ENCODE measurements around the gene OLA1.

OLA1 gene

DNA sequence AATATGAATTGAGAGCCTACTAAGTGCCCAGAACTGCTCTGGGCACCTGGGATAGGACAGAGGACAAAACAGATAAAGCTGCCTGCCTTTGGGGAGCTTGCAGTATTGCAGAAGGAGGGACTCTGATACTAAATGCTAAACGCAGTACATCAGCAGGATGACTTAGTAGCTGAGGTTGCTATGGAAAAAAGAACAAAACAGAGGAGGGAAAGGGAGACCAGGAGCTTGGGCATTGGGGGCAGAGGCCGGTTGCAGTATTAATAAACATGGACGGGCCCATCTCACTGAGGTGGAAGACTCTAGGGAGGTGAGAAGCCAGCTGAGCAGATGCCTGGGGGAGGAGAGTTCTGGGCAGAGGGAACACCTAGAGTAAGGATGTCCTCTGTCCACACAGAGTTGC, 217.1 kb downstream of the OLA1 start:
- no peak for DNase-seq

DNA sequence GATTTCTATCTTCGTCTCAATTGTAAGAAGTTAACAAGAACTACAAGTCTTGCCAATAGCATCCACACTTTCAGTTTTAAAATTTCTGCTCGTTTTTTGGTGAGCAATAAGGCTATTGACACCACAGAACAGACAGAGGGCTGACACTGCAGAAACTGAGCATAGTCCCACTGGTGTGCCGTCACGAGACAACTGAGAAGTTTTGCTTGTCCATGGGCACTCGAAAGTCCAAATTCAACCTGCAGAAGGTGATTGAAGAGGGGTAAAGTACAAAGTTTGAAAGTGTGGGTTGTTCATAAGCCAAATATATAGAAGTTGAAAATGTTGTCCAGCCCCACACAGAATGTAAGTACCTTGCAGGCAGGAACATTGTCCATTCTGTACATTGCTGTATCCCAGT, 219.4 kb downstream of the OLA1 start:
- DNase-seq = no peak

DNA sequence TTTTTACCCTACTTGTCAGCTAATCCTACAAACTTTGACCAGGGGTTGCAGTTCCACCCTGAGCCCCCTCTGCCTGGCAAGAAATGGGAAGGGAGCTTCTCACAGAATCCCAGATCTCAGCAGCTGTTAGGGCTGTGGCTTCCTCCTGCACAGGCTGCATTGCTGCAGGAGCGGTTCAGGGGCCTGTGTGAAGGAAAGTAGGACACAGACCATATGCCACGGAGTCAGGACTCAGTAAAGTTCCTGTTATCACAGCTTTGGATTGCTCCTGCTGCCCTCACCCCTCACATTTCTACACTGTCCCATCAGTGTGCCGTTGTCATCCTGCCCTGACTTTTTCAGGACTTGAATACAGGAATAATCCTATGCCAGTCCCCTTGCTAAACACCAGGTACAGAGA, 220.4 kb downstream of the OLA1 start:
- peak in 1 of 14 donors; percentile 24 for DNase-seq

DNA sequence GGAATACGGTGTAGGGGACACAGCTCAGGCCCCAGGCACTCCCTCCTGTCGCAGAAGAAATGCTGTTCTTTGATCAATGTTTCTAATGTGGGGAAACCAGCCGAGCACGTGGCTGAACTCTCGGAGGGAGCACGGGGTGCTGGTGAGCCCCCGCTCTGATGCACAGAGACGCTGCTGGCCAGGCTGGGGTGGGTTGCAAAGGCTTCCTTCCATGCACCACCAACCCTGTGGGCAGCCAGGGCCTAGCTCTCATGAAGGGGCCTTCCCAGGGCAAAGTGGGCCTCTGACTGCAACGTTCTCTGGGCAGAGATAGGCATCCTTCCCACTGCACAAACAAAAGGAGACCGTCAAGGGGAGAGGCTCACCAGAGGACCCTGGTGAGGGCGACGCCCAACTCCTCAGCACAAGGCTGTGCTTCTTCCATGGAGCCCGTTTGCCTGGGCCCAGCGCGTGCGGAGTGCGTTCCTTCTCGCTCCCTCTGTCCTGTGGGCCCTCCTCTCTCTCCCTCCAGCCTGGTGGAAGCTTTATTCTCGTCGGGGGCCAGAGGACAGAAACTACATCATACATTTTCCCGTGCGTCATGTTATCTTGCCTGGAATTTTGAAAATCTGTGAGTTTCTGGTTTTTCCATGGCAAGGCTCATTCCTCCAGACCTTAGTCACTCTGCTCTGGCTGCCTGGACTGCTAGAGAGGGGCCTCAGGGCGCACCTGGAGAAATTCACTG, 222.0 kb downstream of the OLA1 start:
- no peak for DNase-seq

DNA sequence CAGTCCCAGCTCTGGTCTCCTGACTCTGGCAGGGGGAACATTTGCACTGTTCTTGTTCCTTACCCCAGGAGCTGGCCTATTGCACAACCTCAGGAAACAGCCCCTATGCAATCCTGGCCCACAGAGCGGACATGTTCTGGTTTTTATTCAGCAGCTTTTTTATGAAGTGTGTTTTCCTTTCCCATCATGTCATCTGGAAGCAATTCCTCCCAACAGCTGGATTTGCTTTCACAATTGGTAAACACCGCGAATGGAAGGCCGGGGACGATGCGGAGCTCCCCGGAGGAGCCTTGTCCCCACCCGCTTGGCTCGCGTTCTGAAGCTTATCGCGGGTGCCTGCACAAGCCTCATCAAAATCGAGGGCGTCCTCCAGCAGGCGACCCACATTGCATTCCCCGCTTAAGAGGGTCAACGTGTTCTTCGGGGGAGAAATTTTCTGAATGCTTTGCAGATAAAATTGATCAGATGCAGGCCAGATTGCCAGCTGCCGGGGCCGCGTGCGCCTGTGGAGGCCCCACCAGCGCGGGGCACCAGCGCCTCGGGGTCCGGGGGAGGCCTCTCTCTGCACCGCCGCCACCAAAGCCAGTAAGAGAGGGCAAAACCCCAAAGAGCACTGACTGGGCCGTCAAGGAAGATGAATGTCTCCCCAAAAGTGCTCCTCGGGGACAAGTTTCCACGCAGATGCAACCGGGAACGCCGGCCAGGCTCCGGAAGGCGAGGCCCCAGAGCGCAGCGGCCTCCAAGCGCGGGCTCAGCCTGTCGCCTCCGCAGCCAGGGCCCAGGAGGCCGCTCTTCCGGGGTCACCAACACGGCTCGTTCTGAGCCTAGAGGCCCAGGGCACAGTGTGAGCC, 222.8 kb downstream of the OLA1 start:
- DNase-seq = peak in 3 of 14 donors; percentile 14 to 38 (median 27)

DNA sequence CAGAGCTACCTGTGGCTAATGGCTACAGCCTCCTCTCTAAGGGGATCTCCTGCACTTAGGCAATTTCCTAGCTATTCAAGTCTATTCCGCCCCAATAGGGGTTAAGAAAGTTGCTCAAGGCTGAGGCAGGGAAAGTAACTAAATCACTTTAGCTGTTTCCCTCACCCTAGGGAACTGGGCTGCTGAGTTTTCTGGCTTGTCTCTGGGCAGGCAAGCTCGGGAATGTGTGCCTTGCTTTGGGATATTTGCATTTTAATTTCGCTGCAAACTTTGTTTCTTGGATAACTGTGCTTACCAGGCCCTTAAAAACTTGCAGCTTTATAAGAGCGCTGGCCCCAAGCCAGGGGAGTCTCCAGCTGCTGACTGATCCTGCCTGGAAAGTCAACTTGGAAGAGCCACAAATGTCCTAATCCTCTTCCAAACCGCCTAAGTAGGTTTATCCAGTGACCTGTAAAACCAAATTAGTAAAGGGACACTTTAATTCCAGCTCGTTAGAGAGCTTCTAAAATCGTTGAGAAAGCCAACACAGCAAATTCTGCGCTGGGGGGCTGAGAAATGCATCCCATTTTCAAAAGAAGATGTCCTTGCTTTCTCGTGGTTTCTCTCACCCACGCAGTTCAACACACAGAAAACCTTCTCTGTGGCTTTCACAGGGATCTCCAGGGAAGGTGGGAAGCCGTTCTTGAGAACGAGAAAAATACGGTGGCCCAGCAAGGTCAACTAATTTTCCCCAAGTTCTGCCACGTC, 223.6 kb downstream of the OLA1 start:
- DNase-seq = peak in 6 of 14 donors; percentile 16 to 63 (median 26)

DNA sequence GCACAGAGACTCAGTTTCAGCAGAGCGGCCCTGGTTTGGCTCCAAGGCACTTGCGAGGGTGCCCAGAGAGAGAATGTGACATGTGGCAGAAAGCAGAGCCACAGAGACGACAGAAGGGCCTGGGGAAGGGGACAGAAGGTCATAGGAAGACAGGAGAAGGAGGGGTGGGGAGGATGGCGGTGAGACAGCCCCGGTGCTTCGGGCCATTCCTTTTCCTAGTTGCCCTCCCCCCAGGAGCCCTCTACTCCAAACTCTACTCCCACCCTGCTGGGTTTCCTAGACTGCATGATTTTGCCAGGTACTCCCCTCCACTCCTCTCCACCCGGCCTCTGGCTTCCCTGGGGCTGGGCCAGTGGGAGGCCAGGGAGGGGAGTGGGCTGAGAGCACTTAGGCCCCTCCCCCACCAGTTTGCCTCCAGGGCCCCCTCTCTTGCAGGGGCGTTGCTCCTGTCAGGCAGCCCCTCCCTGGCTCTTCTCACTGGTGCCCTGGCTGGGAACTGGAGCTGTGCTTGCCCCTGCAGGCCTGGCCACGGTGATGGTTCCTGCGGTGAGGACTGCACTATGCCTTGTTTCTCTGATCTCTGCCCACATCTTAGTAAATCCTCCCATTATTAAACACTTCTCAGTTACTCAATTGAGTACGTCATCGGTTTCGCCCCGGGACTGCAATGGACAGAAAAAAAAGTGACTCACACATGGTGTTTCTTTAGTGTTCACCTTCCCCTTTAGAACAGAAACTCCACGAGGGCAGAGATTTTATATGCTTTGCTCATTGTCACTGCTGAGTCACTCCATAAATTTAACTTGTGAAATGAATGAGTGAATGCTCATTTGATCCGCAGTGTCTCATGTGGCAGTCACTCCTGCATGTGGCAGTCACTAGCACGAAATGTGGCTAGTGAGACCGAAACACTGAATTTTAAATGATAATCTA, 224.5 kb downstream of the OLA1 start:
- peak in 4 of 14 donors; percentile 21 to 54 (median 44) for DNase-seq

All from C1 segment of cervical spinal cord (tissue), 14 donors.